ENCODE measurements around the gene NPPA.
A peak's percentile ranks its signal among the peaks of the same experiment; 100 is the strongest.
"Not testable (repeated sequence)": the region's sequence is repeated elsewhere in the genome, so short reads cannot be mapped to it uniquely, and the experiment has no call there.

NPPA gene

DNA sequence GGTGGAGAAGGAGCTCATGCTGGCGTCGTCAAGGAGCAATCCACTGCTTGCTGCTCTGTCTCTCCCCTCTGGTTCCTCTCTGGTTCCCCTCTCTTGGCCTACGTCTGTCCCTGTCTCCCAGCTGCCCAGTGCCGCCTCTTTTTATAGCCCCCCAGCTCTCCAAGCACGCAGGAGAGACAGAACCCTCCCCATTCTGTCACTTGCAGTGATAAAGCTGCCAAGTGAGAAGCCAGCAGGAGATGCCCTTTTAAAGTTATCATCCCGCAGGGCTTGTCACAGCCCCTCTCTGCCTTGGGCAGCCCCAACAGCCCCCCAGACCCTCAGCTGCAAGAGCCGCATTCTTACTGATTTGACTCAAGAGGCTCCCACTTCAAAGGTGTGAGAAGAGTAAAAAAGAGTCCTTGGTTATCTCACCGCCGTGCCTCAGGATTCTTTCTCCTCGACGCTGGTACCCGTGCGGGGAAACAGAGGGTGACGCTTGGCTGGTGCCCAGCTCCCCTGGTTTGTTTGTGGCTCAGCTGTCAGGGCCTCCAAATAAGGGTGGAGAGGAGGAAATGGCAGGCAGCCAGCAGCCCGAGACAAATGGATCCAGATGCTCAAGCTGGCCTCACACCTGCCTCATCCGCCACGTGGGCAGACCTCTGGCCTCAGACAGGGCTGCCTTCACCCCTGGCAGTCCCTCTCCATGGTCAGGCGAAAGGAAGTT lies at the start of gene NPPA:
Gene NPPA, minus strand, starts transcription at position 117 of the 706 bp plus-strand sequence. Its CDS starts 99 bp downstream, at position 18.
- no peak for DNase-seq (ENCODE audit: low spot score)

DNA sequence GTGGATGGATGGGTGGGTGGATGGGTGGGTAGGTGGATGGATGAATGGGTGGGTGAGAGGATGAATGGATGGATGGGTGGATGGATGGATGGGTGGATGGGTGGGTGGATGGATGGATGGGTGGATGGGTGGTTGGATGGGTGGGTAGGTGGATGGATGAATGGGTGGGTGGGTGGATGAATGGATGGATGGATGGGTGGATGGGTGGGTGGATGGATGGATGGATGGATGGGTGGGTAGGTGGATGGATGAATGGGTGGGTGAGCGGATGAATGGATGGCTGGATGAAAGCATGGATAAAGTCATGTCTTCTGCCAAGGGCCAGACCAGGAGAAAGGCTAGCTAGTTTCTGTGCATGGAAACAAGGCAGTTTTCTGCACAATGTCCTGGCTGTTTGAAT lies 46.9 kb upstream of the NPPA start:
- not testable (repeated sequence) for DNase-seq (ENCODE audit: low spot score)

DNA sequence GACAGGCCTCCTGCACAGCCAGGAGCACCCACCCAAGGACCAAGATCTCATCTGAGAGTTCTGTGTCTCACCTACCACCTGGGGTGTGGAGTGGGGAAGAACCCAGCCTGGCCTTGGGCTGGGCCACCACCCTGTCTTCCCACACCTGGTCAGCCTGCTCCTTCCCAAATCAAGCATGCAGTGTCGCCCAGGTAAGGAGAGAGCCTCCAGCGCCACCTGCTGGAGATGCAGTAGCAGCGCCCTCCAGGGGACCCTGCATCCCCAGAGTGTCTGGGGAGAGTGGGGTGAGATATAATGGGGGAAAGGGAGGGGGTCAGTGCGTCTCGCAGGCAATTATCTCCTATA lies 46.3 kb upstream of the NPPA start:
- DNase-seq (ENCODE audit: low spot score) = peak; percentile 60

- DNase-seq (ENCODE audit: low spot score) = no peak
Observed at GRCh38 chr1:11891433-11892186, 44.0 kb upstream of the NPPA start.

- DNase-seq (ENCODE audit: low spot score) = no peak
Observed at GRCh38 chr1:11888877-11889208, 41.3 kb upstream of the NPPA start.

- DNase-seq (ENCODE audit: low spot score) = no peak
Observed at GRCh38 chr1:11888206-11888876, 40.8 kb upstream of the NPPA start.

GRCh38 chr1:11887666-11888007 lies 40.1 kb upstream of the NPPA start:
- DNase-seq (ENCODE audit: low spot score) = no peak

GRCh38 chr1:11886986-11887665 lies 39.5 kb upstream of the NPPA start:
- DNase-seq (ENCODE audit: low spot score) = no peak

DNA sequence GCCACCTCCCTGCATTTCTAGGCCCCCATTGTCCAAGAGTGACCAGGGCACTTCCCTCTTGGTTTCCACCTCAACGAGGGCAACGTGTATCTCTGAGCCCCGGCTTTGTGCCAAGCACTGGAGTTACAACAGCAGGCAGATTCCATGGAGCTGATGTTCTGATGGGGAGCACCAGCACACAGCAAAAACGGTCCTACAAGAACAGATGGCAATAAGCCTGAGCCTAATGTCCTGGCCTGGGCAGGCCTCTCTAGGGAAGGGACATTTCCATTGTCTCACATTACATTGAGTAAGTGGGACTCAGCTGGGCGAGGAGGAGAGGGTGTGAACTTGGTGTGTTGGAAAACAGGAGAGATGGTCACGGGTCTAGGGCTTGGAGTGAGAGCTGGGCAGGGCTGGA lies 38.3 kb upstream of the NPPA start:
- DNase-seq (ENCODE audit: low spot score) = no peak

GRCh38 chr1:11882814-11883538 lies 35.4 kb upstream of the NPPA start:
- DNase-seq (ENCODE audit: low spot score) = no peak

- no peak for DNase-seq (ENCODE audit: low spot score)
Observed at GRCh38 chr1:11881749-11882441, 34.3 kb upstream of the NPPA start.

- no peak for DNase-seq (ENCODE audit: low spot score)
Observed at GRCh38 chr1:11880911-11881748, 33.5 kb upstream of the NPPA start.

DNA sequence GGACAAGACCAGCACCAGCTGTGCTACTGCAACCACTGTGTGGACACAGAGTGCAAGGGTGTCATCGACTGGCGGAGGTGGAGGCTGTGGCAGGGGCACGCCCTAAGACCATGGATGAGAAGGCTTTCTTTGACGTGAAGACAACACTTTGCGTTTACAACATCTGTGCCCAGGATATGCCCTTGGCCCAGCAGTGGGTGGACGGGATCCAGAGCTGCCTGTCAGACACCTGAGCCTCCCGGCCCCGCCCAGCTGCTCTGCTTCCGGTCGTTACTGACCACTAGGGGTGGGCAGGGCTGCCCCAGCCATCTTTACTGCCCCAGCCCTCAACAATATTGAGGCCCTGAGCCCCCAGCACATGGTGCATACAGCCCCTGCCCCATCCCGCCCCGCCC lies 32.6 kb upstream of the NPPA start:
- no peak for DNase-seq (ENCODE audit: low spot score)

GRCh38 chr1:11879311-11880180 lies 32.0 kb upstream of the NPPA start:
- no peak for DNase-seq (ENCODE audit: low spot score)

DNA sequence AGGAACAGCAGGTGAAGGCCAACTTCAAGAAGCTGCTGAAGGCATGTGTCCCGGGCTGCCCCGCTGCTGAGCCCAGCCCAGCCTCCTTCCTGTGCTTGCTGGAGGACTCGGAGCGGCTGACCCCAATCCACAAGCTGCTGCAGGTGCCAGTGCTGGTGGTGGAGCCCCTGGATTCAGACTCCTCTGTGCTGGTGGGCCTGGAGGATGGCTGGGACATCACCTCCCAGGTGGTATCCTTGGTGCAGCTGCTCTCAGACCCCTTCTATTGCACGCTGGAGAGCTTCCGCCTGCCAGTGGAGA lies 31.3 kb upstream of the NPPA start:
- no peak for DNase-seq (ENCODE audit: low spot score)

GRCh38 chr1:11878081-11878890 lies 30.7 kb upstream of the NPPA start:
- no peak for DNase-seq (ENCODE audit: low spot score)

DNA sequence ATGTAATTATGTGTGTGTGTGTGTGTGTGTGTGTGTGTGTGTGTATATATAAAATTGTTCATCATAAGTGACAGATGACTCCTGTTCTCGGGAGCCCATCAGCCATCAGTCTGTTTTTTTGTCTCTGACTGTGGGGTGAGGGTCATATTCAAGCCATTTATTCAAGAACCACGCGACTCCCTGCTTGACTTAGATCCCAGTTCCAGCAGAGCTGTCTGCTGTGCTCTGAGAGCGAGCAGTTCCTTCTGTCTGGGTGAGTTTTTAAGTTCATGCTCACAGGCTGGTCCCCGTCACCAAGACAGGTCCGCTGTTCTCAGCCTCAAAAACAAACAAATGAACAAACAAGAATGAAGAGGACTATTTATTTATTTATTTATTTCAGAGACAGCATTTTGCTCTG lies 29.5 kb upstream of the NPPA start:
- DNase-seq (ENCODE audit: low spot score) = no peak

DNA sequence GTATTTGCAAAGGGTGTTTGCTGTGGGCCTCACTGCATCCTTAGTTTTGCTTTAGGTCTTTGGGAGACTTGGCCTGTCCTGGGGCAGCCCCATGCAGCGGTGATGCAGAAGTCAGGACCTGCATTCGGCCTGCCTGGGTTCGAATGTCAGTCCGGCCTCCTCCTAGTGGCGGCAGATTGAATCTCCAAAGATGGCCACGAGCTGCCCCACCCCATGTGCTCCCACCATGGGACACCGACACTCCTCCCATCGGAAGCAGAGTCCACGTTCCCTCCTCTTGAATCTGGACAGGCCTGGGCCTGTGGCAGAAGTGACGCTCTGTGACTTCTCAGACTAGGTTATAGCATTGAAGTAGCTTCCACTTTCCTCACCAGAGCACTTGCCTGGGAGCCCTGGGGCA lies 27.5 kb upstream of the NPPA start:
- DNase-seq (ENCODE audit: low spot score) = no peak

GRCh38 chr1:11874624-11875023 lies 27.0 kb upstream of the NPPA start:
- no peak for DNase-seq (ENCODE audit: low spot score)
